Measurements from ENCODE around the gene WDR72.
"Not testable (repeated sequence)": the region's sequence is repeated elsewhere in the genome, so short reads cannot be mapped to it uniquely, and the experiment has no call there.

Gene WDR72

DNA sequence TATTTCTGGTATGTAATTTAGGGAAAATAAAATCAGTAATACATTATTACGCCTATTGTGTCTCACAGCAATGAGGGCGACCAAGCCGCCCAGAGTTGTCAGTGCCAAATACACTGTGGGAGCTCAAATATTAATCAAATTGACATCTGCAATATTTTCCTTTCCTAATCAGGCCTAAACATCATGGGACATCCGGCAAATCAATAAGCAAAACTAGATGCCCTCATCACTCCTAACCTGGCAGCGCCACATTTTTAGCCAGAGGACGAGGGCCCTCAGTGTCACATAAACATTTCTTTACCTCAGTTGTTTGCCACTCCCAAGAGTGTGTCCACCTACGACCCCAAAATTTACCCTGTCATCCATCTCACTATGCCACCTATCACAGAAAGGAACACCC is 64.1 kb downstream of the WDR72 start:
- no peak for DNase-seq

DNA sequence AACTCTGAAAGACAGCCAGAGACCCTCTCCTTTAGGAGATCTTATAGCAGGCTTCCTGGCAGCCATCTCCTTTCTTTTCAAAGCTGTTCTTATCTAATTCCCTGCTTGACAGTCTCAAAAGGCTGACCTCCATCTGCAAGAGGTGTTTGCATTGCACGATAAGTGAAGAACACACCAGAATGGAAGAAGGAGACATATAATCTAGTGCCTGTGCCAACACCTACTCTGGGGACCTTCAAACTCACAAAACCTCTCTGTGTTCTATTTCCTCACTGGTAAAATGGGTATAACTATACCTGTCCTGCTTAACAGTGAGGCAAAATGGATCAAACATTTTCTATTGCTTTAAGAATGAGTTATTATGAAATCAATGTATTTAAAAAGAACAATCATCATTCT is 65.0 kb downstream of the WDR72 start:
- DNase-seq = no peak

DNA sequence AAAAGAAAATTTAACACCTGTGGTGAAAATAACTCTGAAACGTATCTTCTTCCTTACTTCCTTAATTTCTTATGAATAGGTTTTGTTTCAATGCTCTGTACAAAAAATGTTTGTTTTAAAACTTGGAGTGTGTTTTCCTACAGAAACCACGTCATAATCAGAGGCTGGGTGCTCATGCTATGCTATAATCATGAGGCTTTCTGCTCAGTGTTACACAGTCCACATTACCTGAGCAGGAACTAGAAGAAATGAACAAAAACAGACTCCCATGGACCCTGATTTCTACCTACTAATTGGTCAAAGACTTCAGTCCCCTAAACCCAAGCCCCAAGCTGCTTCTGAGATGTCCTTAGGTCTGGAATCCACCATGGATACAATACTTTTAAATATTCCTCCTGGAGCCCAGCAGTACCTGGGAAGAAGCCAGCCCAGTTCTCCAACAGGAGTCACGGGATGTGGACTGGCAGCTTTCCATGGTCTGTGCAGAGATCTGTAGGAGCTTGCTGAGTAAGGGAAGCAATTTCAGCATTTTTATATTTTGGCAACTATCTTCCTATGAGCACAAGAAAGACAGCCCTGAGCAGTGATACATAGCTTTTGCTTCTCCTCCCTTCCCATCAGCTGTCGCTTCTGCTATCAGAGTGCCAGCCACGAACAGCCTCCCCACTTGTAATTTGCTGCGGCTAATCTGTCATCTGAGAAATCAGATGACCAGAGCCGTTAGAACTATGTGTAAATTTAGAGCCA is 65.6 kb downstream of the WDR72 start:
- DNase-seq = no peak

DNA sequence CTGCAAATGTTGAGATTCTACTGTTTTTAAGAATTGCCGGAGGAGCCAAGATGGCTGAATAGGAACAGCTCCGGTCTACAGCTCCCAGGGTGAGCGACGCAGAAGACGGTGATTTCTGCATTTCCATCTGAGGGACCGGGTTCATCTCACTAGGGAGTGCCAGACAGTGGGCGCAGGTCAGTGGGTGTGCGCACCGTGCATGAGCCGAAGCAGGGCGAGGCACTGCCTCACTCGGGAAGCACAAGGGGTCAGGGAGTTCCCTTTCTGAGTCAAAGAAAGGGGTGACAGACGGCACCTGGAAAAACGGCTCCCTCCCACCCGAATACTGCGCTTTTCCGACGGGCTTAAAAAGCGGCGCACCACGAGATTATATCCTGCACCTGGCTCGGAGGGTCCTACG is 75.3 kb downstream of the WDR72 start:
- not testable (repeated sequence) for DNase-seq

DNA sequence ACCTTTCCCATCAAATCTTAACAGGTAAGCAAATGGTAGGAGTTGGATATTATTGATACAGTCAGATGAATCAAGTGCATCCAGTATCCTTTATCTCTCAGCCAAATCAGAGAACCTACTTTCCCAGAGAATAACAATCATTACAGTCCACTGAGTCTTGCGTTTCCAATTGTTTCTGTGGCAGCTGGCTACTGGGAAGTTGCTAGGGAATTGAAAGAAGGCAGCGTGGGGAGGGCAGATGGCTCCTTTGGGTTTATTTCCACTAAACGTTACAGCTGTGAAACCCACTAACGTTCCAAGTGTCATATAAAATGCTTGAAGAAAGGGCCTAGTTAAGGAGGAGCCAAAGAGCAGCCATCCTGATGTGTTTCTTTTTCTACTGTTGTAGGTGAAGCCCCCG is 78.4 kb downstream of the WDR72 start:
- no peak for DNase-seq

- no peak for DNase-seq
Observed at GRCh38 chr15:53675832-53676231, 83.6 kb downstream of the WDR72 start.

DNA sequence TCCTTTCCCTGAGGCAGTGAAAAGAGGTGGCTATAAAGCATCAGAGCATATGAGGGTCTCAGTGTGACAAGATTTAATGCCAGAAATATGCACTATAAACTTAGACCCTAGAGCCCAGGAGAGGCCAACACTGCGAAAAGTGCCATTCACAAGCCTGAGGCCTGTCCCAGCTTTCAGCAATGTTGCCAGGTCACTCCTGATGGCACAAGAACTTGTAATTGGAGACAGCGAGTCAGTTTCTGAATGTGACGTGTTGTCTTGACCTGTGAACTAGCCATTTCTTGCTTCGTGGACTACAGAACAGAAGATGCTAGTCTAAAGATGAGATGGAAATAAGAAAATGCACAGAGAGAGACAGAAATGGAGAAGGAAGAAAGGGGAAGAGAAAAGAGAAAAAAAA is 87.9 kb downstream of the WDR72 start:
- no peak for DNase-seq

DNA sequence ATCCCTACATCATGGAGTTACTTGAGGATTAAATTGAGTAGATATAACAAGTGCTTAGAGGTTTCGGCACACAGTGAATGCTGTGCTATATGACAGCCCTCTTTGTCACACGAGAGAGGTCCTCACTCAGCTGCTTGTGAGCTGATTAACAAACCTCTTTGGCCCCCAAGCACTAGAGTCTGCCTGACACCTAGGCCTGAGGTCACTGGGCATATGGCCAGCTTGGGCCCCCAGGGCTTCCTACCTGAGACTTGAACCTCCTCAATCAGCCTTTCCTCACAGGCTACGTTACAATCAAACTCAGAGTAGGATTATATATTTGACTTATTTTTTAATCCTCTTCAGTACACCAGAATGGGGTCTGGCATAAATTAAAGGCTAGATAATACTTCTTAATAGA is 88.8 kb downstream of the WDR72 start:
- DNase-seq = no peak

DNA sequence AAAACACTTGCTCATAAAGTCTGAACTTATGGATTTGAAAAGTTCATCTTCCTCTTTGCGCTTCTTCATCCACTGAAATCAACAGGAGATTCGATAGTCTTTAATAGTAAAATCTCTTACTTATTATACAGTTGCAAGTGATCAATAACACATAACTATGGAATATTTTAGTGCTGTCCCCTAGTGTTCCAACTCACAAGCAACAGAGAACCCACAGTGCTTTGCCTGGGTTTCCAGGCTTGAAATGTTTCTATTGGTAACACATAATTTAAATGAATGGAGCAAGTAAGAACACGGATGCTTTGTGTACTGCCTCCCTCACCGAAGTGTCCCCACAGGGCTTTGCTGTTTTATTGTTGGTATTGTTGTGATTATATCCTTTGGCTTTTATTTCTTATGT is 93.5 kb downstream of the WDR72 start:
- no peak for DNase-seq

GRCh38 chr15:53658827-53659555 is 100.5 kb downstream of the WDR72 start:
- DNase-seq = no peak

GRCh38 chr15:53658255-53658654 is 101.2 kb downstream of the WDR72 start:
- DNase-seq = no peak

DNA sequence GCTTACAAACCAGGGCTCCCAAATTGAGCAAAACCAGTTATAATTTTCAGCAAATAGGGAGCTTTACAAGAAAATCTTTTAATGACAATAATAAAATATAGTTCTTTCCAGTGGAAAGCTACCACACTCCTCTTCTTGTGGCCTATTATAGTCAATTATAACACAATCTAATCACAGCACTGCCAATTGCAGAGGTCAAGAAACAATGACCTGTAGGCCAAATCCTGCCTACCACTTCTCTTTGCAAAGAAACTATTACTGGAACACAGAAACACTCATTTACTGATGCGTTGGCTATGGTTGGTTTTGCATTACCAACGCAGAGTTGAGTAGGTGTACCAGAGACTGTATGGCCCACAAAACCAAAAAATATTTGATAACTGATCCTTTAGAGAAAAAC is 110.5 kb downstream of the WDR72 start:
- DNase-seq = no peak

- DNase-seq = no peak
Observed at GRCh38 chr15:53644660-53645059, 114.8 kb downstream of the WDR72 start.

GRCh38 chr15:53634517-53635106 is 124.9 kb downstream of the WDR72 start:
- no peak for DNase-seq

DNA sequence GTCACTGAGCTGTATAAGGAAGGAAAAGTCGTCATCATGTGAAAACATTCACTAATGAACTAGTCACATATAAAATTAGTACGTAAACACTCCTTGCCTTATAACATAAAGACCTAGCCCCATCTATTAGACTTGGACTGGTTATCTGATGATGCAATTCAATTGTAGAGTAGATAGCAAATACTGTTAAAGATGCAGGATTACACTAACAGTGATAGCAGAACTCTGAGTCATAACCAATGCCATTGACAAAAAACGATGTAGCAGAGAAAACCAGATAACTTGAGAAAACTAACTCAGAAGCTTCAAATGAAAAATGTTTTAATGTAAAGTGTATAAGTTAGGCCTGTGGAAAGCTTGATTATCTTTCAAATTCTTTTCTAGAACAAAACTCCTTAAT is 132.2 kb downstream of the WDR72 start:
- no peak for DNase-seq

DNA sequence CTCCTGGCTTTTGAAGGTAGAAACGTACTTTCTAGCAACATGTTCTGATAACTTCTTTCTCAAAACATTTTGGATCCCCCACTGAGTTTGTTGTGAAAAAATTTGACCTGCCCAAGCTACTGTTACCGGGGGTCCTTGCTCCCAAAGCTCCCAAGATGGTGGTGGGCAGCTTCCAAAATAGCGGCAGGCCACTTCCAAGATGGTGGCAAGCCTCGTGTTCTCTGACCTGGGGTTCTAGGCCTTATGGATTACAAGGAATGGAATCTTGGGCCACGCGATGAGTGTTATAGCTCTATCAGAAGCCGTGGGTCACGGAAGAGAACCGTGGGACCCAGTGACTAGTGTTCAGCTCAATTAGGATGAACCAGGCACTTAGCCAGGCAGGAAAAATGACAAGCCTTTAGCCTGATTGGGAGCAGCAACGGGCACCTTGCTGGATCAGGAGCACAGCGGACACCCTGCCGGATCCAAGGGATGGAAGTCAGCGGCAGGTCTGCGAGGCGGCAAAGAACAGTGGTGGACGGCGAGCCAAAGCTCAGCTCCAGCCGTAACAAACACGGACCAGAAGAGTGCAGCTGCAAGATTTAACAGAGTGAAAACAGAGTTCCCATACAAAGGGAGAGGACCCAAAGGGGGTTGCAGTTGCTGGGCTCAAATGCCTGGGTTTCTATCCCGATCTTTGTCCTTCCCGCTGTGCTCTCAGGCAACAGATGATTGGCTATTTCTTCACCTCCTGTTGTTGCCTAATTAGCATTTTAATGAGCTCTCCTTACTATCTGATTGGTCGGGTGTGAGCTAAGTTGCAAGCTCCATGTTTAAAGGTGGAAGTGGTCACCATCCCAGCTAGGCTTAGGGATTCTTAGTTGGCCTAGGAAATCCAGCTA is 133.3 kb downstream of the WDR72 start:
- no peak for DNase-seq

- DNase-seq = no peak
Observed at GRCh38 chr15:53625260-53625659, 134.2 kb downstream of the WDR72 start.

- no peak for DNase-seq
Observed at GRCh38 chr15:53618461-53618860, 141.0 kb downstream of the WDR72 start.

- DNase-seq = no peak
Observed at GRCh38 chr15:53611145-53611920, 148.1 kb downstream of the WDR72 start.

DNA sequence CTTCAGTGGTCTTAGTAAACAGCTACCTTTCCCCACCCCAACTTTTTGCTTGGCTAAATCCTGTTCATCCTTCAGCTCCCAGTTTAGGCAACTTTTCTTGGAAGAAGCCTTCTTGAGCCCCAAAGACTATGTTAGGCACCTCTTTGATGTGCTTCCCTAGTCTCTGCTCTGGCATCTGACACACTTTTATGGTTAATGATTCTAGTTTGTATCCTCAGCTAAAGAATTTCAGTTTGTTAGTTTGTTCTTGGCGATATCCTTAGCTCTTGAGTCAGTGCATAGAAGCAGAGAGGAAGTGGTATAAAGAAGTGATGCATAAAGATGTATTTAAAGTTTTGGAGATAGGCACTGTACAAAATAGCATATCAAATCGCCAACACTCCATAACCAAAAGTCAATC is 168.4 kb downstream of the WDR72 start:
- DNase-seq = no peak

DNA sequence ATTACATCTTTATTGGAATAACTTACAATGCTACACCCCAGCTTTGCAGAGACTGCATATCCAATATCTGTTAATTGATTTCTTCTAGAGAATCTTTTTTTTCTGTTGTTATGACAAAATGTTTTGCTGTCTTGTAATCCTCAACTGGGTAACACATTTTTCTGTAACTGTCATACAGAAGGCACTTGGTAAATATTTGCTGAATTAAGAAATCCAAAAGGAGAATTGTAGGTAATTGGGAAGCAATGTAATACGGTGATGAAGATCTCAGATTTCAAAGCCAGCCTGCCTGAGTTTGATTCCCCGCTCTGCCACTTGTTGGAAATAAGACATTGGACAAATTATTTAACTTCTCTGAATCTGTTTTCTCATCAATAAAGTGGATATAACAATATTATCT is 169.1 kb downstream of the WDR72 start:
- DNase-seq = no peak

GRCh38 chr15:53589520-53590057 is 169.9 kb downstream of the WDR72 start:
- no peak for DNase-seq

Measured in stimulated activated CD4-positive, alpha-beta T cell treated with anti-CD3 and anti-CD28 coated beads, Interleukin-1b, Interleukin-23, amount 100 ng/mL, for 48 hours (primary cell).